GM12874 (cell line): ENCODE data around the gene C3orf52.
A peak's percentile ranks its signal among the peaks of the same experiment; 100 is the strongest.

Source experiments
- CTCF ChIP-seq: IDR thresholded peaks from 2 replicates; pipeline ENCODE4 v1.5.1; 2011; ENCODE audit warnings: low read depth, mild to moderate bottlenecking, control low read depth, low read length, moderate library complexity; ENCODE audit not compliant: insufficient read depth

The C3orf52 gene

GRCh38 chr3:112136959-112137693 lies 50.9 kb downstream of the C3orf52 start:
- peak; percentile 60; the same call in 1 of the 2 replicates for TF ChIP-seq CTCF

- no peak for TF ChIP-seq CTCF
Observed at GRCh38 chr3:112137781-112138180, 51.6 kb downstream of the C3orf52 start.

- TF ChIP-seq CTCF: no peak
Observed at GRCh38 chr3:112138219-112138969, 52.2 kb downstream of the C3orf52 start.

GRCh38 chr3:112140584-112140983 lies 54.4 kb downstream of the C3orf52 start:
- no peak for TF ChIP-seq CTCF

GRCh38 chr3:112141293-112141692 lies 55.1 kb downstream of the C3orf52 start:
- no peak for TF ChIP-seq CTCF

- TF ChIP-seq CTCF: no peak
Observed at GRCh38 chr3:112143251-112143650, 57.1 kb downstream of the C3orf52 start.

GRCh38 chr3:112143689-112144088 lies 57.5 kb downstream of the C3orf52 start:
- TF ChIP-seq CTCF: no peak
